ENCODE data around the gene TBC1D1.
A peak's percentile ranks its signal among the peaks of the same experiment; 100 is the strongest.

The TBC1D1 gene

GRCh38 chr4:38109896-38110295 is 219.0 kb downstream of the TBC1D1 start:
- peak in 1 of 3 experiments; percentile 62 for DNase-seq

- DNase-seq = no peak
Measured at GRCh38 chr4:38111024-38111423, 220.1 kb downstream of the TBC1D1 start.

GRCh38 chr4:38111717-38112116 is 220.8 kb downstream of the TBC1D1 start:
- DNase-seq = no peak

- DNase-seq = no peak
Measured at GRCh38 chr4:38113132-38113531, 222.2 kb downstream of the TBC1D1 start.

DNA sequence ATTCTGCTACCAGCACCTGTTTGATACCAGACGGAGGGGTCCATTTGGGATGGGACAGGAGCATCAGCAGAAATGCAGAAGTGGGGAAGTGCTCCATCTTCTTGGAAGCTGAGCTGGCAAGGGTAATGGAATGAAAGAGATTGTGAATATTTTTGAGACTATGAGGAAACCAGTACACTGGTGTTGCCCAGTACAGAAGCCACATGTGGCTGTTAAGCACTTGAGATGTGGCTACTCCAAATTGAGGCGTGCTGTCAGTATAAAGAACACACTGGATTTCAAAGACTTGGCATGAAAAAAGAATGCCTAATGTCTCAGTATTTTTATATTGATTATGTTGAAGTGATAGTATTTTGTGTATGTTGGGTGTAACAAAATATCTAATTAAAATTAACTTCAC is 222.7 kb downstream of the TBC1D1 start:
- DNase-seq = no peak

DNA sequence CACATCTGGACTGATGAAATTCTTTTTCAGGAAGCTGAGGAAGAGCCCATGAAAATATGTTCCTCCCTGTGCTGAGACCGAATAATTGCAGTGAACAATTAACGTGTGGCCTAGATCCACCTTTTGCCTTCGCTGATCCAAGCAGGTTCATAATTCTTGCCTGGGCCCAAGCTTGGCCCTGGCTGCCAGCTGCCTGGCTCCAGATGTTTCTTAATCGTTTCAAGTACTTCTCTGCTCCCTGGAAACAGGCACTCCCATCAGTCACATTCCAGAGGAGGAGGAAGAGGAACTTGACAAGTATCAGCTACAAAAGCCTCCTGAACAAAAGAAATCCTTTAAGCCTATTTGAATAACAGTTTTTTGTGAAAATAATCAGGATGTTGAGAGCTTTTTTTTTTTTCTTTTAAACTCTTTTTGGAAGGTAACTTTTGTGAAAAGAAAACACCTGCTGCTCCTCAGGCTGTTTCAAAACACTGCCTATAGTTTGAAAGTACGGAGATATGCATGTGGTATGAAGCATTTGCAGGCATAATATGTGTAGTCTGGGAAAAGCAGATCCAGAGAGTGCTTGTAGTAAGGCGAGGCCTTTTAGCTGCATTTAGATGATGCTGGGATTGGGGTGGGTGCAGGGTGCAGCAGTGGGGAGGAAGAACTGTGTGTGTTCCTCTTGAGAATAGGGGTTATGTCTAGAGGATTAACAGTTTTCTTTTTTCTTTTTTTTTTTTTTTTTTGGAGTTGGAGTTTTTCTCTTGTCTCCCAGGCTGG is 223.7 kb downstream of the TBC1D1 start:
- DNase-seq = no peak

DNA sequence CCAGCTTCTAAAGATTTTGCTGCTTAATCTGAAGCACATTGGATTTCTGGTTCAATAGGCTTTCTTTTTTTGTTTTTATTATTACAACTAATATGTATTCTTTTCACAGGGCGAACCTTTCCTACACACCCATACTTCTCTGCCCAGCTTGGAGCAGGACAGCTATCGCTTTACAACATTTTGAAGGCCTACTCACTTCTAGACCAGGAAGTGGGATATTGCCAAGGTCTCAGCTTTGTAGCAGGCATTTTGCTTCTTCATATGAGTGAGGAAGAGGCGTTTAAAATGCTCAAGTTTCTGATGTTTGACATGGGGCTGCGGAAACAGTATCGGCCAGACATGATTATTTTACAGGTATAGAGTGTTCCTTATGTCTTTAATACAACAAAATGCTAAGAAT is 224.7 kb downstream of the TBC1D1 start:
- no peak for DNase-seq

DNA sequence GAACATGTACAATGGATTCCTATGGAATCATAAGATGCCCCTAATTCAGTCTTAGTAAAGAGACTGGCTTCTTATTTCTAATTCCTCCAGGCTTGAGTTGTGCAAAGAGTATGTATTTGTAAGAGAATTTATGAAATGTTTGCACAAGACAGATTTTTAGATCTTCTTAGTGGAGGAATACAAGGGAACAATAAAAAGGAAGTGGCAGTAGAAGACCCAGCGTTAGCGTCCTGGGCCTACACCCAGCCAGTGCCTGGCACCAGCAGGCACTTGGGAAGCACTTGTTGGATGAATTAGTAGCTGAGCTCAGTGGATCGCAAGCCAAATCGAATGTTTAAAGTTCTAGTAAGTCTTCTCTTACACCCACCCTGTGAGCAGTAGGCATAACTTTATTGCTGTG is 226.7 kb downstream of the TBC1D1 start:
- DNase-seq = no peak

DNA sequence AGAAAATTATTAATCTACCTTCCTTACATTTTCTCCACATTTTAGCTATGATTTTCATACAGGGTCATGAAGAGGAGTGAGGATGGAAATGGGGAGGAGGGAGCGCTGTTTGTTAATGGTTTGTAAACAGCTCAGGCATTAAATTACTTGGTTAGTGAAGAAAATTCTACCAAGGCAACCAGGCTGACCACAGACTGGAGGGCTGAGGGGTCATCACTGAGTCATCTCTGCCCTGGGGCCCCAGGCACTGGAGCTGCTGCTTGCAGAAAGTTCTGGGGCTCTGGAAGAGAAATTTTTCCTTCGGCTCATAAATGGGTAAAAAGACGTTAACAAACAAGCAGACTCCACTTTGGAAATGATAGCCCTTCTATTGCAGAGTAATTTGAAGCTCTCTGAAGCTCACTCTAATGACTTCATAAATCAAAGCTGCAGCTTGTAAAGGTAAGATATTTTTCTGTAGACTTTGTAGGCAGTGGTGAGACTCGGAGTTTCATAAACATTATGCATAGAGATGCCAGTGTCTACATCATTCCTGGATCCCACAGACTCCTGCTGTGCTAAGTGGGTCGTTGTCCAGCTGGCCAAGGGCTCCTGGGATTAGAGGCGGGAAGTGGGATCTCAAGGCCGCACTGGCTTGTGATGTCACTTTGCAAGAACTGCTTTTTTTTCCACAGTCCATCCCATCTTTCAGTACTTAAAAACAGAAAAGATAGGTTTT is 228.9 kb downstream of the TBC1D1 start:
- DNase-seq = peak; percentile 31 to 88 (median 69)

DNA sequence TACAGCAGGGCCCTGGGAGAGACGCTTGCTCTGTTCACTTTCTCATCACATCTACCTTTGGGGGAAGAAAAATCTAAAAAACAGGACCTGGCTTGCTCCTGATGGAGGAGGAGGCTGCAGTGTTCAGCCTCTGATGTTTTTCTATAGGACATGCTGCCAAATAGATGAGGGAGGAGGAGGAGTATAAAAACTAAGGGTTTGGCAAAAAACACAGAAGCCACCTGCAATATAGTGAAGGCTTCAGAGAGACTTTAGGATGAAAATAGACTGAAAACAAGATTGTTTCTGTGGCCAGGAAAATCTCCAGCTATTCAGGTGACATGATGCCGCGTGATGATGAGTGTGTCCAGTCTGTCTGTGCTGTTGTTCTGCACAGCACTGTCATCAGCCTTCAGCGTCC is 229.9 kb downstream of the TBC1D1 start:
- no peak for DNase-seq

DNA sequence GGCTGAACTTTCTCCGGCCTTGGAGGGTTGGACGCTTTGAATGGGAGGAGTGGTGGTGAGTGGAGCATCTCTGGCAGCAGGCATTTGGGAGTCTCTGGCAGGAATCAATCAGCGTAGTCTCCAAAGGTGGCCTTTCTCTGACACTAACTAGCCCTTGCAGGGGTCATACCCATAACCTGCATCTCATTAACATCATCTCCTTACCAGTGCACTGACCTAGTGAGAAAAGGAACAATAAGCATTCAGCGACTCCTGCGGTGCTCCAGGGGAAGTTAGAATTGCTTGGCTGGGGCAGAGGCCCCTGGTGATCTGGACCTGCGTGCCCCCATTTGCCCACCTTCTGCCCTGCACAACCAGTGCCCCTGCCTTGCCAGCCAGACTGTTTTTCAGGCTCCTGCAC is 231.2 kb downstream of the TBC1D1 start:
- DNase-seq = no peak

DNA sequence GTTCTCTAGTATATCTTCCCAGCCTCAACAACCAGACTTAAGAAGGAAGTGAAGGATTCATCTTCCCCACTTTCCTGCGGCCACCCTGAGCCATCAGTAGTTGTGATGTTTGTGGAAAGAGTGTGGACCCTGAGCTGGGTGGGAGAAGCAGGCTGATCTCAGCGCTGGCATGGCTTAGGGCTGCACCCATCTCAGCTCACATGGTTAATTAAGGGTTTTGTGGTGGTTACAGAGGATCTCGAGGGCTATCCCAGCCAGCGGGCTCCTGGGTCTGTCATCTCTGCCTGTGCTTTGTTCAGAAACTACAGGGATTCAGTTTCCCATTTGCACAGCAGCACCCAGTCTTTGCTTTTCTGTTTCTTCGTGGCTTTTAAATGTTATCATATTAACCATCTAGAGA is 232.7 kb downstream of the TBC1D1 start:
- DNase-seq = peak in 1 of 3 experiments; percentile 29

DNA sequence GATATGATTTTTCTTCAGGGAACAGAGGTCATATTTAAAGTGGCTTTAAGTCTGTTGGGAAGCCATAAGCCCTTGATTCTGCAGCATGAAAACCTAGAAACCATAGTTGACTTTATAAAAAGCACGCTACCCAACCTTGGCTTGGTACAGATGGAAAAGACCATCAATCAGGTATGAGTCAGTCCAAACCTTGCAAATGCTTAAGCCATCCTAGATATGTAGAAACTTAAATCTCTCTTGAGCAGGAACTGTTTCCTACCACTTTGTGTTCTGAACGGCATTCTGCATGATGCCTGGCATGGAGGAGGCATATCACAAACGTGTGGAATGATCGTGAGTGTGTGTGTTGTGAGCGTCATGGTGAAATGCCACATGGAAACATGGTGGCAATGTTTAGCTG is 234.1 kb downstream of the TBC1D1 start:
- no peak for DNase-seq

DNA sequence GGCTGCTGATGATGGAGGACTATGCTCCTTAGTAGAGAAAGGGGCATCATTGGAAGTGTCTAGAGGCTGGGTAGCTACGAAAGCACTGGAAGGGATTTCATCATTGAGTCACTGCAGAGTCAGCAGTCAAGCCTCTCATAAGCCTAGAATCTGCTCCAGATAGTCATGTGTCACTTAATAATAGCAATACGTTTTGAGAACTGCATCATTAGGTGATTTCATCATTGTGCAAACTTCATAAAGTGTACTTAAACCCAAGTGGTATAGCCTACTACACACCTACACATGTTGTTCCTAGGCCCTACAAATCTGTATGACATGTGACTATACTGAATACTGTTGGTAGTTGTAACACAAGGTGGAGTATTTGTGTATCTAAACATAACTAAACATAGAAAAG is 234.9 kb downstream of the TBC1D1 start:
- DNase-seq = no peak

- no peak for DNase-seq
Measured at GRCh38 chr4:38128478-38129459, 237.9 kb downstream of the TBC1D1 start.

DNA sequence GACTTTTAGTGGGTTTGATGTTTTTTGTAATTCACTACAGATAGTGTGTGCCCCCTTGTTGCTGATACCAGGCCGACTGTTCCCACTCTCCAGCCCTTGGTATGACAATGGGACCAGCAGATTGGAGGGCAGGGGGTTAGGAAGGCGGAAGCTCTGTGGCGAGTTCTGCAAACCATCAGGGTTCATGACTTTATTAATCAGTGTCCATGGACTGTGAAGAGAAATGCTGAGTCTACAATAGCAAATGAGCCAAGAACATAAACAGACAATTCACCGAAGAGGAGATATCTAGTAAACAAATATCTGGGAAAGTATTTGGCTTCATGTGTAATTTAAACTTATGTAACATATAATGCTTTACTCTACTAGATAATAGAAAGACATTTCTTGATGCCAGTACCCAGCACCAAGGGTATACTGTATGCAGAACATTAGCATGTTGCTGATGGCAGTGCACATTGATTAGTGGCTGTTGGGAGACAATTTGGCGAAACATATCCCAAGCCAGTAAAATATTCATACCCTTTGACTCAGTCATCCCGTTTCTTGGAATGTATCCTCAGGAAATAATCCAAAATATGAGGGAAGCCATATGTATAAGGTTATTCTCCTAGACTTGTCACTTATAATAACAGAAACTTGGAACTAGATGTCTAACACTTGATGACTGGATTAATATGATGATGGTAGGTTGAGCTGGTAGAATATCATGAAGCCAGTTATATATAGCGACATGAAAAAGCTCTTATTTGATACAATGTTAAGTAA is 238.8 kb downstream of the TBC1D1 start:
- DNase-seq = no peak

DNA sequence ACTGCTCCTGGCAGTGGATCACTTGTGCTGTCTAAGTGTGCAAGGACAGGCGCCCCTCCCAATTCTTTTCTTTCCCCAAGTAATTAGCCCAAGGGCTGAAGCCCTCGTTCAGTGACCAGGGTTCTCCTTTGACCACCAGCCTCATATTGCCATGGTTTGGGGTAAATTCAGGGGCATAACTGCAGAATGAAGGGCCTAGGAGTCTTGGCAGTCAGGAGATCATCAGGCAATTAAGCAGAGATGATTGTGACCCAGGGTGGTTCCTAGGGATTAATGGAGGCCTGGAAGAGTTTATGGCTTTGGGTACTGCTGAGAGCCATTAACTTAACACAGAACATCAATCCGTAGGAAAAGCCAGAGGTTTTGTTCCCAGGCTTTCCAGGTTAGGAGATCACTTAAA is 240.0 kb downstream of the TBC1D1 start:
- no peak for DNase-seq

DNA sequence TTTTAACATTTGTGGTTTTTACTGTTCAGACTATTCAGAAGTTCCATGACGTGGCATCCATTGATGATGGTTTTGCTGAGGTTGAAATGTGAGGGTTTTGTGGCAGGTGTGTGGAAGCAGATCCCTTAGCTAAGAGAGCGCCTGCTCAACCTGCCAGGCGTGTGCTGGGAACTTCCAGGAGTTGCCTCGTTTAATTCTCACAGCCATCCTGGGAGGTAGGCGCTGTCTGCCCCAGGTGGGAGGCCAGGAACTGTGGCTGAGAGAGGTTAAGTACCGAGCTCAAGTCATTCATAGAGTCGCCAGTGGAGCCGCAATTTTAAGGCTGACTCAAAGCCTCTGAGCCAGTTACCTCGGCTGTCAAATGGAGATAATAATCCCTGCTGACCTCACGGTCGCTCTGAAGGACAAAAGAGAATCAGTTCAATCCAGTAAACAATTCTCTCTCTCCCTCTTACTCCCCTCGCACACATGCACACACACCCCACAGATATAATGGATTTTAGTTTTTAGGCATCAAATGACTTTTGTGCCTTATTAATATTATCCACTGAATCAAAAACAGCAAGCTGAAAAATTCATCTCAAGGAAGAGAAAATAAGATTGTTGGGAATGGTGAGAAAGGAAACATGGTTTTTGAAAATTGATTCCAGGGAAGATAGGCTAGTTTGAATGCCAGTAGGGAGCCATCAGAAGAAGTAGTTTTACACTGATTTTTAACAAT is 240.6 kb downstream of the TBC1D1 start:
- DNase-seq = peak in 1 of 3 experiments; percentile 11

GRCh38 chr4:38132107-38132673 is 241.3 kb downstream of the TBC1D1 start:
- no peak for DNase-seq

DNA sequence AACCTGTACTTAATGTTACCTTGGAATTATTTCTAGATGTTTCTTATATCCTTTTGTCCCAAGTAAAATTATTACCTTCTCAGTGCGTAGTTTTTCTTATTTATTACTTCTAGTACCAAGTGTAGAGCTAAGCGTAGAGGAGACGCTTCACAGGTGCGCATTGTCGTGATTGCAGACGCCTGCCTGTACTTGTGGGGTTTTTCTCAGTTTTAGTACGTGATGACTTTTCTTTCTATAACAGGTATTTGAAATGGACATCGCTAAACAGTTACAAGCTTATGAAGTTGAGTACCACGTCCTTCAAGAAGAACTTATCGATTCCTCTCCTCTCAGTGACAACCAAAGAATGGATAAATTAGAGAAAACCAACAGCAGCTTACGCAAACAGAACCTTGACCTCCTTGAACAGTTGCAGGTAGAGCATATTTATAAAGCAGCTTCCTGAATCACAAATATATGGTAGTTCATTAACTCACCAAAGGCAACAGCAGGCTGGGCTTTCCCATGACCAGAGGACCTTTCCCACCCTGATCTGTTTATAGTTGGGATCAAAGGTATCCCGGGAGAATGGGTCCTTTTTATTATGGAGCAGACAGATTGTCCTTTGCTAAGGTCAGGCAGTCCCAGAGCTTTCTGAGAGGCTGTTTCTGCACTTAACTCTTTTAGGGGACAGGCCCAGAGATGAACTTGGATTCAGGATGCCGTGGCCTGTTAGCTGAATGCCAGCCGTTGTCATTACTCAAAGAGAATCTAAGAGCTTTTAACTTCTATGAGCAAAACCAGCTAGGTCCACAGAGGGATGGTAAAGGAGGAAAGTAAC is 242.2 kb downstream of the TBC1D1 start:
- no peak for DNase-seq

Data from NCI-H1417 (cell line).